ENCODE data around the gene IL15RA. TPM values are rescaled to one million over a fixed set of nuclear protein-coding genes. Genes with fewer than 3 reads are reported as not detected.
"Not testable (repeated sequence)": the region's sequence is repeated elsewhere in the genome, so short reads cannot be mapped to it uniquely, and the experiment has no call there.

The IL15RA gene
- total and polyA plus RNA-seq, 2 donors from 2014 or later, result 6.8 to 13.9 TPM

DNA sequence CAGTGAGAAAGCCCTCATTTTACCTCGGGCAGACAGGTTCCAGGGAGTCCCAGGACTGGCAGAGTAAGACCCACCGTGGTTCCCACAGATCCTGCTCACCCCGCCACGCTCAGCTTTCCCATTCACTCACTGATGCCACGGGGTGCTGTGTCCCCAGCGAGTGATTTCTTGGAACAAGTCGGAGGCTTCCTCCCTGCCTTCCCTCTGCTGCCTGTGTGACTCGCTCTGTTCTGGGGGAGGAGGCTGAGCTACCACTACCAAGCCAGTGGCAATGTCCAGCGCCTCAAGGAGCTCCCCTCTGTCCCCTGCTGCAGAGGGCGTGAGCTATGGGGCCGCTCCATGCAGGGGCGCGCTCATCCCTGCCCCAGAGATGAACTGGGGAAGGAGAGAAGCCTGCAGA lies 12.6 kb downstream of the IL15RA start:
- intact Hi-C loops (cut with DNase I), result no loop called here
- Histone ChIP-seq H3K9me3 (ENCODE audit: control insufficient read depth in 2 of 3, insufficient read depth in 1 of 3, low read length in 3 of 3) (no peaks in the 10 kb centered on the region), H3K9ac (ENCODE audit: low read length in 3 of 3) (no peak overlapping the region), H3K27me3 (ENCODE audit: control insufficient read depth, insufficient read depth, low read length) (no peaks in the 10 kb centered on the region), H3K4me3 (ENCODE audit: low read length in 3 of 3) (no peak overlapping the region), H3K4me1 (ENCODE audit: control insufficient read depth in 2 of 3, insufficient read depth in 2 of 3, low read depth in 1 of 3, low read length in 3 of 3) (peaks cover 0 to 3% (median 0%) of the 10 kb centered on the region in 3 donors), H3K27ac (ENCODE audit: low read depth in 2 of 2, low read length in 2 of 2) (no peak overlapping the region), H3K36me3 (ENCODE audit: control insufficient read depth in 2 of 3, insufficient read depth in 3 of 3, low read length in 3 of 3) (no peaks in the 10 kb centered on the region)
- no peak for FAIRE-seq
- DNase-seq, result peak in 1 of 5 donors; percentile 54
- TF ChIP-seq, protein P1, sequence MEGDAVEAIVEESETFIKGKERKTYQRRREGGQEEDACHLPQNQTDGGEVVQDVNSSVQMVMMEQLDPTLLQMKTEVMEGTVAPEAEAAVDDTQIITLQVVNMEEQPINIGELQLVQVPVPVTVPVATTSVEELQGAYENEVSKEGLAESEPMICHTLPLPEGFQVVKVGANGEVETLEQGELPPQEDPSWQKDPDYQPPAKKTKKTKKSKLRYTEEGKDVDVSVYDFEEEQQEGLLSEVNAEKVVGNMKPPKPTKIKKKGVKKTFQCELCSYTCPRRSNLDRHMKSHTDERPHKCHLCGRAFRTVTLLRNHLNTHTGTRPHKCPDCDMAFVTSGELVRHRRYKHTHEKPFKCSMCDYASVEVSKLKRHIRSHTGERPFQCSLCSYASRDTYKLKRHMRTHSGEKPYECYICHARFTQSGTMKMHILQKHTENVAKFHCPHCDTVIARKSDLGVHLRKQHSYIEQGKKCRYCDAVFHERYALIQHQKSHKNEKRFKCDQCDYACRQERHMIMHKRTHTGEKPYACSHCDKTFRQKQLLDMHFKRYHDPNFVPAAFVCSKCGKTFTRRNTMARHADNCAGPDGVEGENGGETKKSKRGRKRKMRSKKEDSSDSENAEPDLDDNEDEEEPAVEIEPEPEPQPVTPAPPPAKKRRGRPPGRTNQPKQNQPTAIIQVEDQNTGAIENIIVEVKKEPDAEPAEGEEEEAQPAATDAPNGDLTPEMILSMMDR (IDR thresholded peaks at IDR 0.05; ENCODE audit: borderline replicate concordance, extremely low read depth, insufficient read depth), result no peak

DNA sequence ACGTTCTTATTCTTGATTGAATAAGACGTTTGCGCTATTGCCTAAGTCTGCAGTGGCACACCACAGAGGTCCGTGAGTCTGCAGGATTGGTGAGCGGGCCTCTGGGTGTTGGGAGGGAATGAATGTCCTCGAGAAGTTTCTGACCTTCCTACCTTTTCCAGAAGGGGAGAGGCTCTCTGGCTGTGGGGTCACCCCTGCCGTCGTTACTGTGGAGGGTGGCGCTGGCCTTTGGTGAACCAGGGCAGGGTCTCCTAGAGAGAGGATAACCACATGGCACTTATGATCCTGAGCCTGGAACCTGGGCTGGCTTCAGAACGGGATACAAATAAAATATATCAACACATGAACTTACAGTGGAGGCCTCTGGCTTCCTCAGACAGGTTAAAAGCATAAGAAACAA lies 13.8 kb downstream of the IL15RA start:
- Histone ChIP-seq H3K9ac (ENCODE audit: low read length in 3 of 3) (no peak overlapping the region), H3K27ac (ENCODE audit: low read depth in 2 of 2, low read length in 2 of 2) (no peak overlapping the region), H3K4me3 (ENCODE audit: low read length in 3 of 3) (no peak overlapping the region), H3K9me3 (ENCODE audit: control insufficient read depth in 2 of 3, insufficient read depth in 1 of 3, low read length in 3 of 3) (no peaks in the 10 kb centered on the region), H3K27me3 (ENCODE audit: control insufficient read depth, insufficient read depth, low read length) (no peaks in the 10 kb centered on the region), H3K4me1 (ENCODE audit: control insufficient read depth in 2 of 3, insufficient read depth in 2 of 3, low read depth in 1 of 3, low read length in 3 of 3) (peaks cover 0 to 3% (median 0%) of the 10 kb centered on the region in 3 donors), H3K36me3 (ENCODE audit: control insufficient read depth in 2 of 3, insufficient read depth in 3 of 3, low read length in 3 of 3) (no peaks in the 10 kb centered on the region)
- TF ChIP-seq, protein P1 (IDR thresholded peaks at IDR 0.05; ENCODE audit: borderline replicate concordance, extremely low read depth, insufficient read depth), result no peak
- intact Hi-C loops (cut with DNase I), result no loop called here
- FAIRE-seq (no peak), DNase-seq (peak in 1 of 5 donors; percentile 49)

DNA sequence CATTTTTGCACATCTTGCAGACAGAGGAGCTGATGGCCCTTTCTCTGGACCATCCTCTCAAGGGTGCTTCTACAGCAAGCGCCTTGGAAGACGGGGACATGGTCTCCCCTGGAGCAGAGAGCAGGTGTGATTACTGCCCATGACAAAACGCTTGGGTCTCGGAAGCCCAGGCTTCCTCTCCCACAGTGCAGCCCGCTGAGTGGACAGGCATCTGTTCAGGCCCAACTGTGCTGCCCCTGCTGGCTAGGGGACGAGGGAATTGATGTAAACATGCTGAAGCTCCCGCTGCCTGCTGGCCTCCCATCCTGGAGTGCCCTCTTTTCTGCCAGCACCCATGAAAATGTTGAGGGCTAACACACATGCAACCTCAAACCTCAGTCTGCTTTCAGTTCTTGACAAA lies 14.3 kb downstream of the IL15RA start:
- H3K9ac ChIP-seq (ENCODE audit: low read length in 3 of 3), result no peak overlapping the region
- H3K4me3 ChIP-seq (ENCODE audit: low read length in 3 of 3), result no peak overlapping the region
- no peaks in the 10 kb centered on the region for H3K27me3 ChIP-seq (ENCODE audit: control insufficient read depth, insufficient read depth, low read length)
- DNase-seq (peak in 1 of 5 donors; percentile 48), FAIRE-seq (no peak)
- no peaks in the 10 kb centered on the region for H3K9me3 ChIP-seq (ENCODE audit: control insufficient read depth in 2 of 3, insufficient read depth in 1 of 3, low read length in 3 of 3)
- H3K36me3 ChIP-seq (ENCODE audit: control insufficient read depth in 2 of 3, insufficient read depth in 3 of 3, low read length in 3 of 3), result no peaks in the 10 kb centered on the region
- H3K27ac ChIP-seq (ENCODE audit: low read depth in 2 of 2, low read length in 2 of 2), result no peak overlapping the region
- peaks cover 0 to 3% (median 0%) of the 10 kb centered on the region in 3 donors for H3K4me1 ChIP-seq (ENCODE audit: control insufficient read depth in 2 of 3, insufficient read depth in 2 of 3, low read depth in 1 of 3, low read length in 3 of 3)
- intact Hi-C loops (cut with DNase I), result no loop called here
- TF ChIP-seq, protein P1 (IDR thresholded peaks at IDR 0.05; ENCODE audit: borderline replicate concordance, extremely low read depth, insufficient read depth), result no peak

- H3K4me3 ChIP-seq (ENCODE audit: low read length in 3 of 3); H3K9me3 ChIP-seq (ENCODE audit: control insufficient read depth in 2 of 3, insufficient read depth in 1 of 3, low read length in 3 of 3); FAIRE-seq; H3K36me3 ChIP-seq (ENCODE audit: control insufficient read depth in 2 of 3, insufficient read depth in 3 of 3, low read length in 3 of 3); H3K27me3 ChIP-seq (ENCODE audit: control insufficient read depth, insufficient read depth, low read length); H3K4me1 ChIP-seq (ENCODE audit: control insufficient read depth in 2 of 3, insufficient read depth in 2 of 3, low read depth in 1 of 3, low read length in 3 of 3); H3K27ac ChIP-seq (ENCODE audit: low read depth in 2 of 2, low read length in 2 of 2); intact Hi-C loops (cut with DNase I); H3K9ac ChIP-seq (ENCODE audit: low read length in 3 of 3): not testable (repeated sequence)
- DNase-seq, result peak in 1 of 5 donors; percentile 22
These were observed 14.9 kb downstream of the IL15RA start for GRCh38 chr10:5962358-5962940.
